GM12801 (cell line): ENCODE data around the gene MYO1F.

ENCODE experiments used
- CTCF ChIP-seq: IDR thresholded peaks from one replicate; pipeline ENCODE4 v1.5.1; 2011; ENCODE audit warnings: control low read depth; ENCODE audit not compliant: insufficient read length; ENCODE audit errors: extremely low read depth

Gene MYO1F

DNA sequence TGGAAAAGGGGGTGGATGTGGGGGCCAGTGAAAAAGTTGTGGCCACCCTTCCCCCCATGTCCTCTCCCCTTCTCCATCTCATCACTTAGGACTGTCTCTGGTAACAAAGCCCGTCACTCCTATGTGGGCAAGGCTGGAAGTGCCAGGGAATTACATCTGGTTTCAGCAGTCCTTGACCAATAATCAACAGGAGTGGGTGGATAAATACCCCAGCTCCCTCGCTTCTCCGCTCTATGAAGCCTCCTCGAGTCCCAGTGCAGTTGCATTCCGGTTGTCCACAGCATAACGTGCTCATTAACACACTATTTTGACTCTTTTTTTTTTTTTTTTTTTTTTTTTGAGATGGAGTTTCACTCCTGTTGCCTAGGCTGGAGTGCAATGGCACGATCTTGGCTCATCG is 31.5 kb downstream of the MYO1F start:
- TF ChIP-seq CTCF: no peak

DNA sequence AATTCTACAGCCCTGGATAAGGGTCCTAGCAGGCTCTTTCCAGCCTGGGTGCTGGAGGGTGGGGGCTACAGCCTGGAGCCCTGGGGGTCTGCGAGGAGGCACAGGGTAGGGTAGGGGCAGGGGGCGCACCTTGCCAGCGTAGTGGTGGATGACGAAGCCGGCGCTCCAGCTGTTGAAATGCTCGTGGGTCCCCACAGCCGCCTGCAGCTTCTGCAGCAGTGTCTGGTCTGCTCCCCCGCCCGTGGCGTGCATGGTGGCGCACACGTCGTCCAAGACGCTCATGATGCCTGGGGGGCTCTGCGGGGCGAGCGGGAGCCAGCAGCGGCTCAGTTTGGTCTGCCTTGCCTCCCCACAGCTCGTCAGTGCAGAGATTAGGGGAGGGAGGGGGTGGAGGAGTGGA is 33.1 kb downstream of the MYO1F start:
- TF ChIP-seq CTCF: no peak

DNA sequence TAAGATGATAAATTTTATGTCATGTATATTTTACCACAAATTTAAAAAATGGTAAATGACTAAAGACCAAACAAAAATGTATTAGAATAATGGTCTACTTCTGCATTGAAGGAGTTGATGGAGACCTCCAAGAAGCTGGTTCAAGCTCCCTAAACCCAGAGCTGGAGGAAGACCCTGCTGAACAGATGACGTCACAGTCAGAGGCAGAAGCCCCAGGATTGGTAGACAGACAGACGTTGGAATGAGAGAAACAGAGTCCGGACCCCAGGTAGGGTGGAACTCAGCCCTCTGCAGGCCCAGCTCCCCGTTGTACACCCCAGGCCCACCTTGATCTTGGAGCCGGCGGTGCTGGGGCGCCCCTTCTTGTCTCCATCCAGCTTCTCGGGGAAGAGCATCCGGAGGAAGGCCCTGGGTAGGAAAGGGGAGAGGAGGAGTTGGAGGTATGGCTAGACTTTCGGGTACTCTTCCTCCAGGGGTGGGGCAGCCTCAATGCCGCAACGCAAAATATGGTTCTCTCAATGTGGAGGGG is 37.6 kb downstream of the MYO1F start:
- TF ChIP-seq CTCF: no peak

- no peak for TF ChIP-seq CTCF
These were observed 40.1 kb downstream of the MYO1F start for GRCh38 chr19:8537099-8537498.

DNA sequence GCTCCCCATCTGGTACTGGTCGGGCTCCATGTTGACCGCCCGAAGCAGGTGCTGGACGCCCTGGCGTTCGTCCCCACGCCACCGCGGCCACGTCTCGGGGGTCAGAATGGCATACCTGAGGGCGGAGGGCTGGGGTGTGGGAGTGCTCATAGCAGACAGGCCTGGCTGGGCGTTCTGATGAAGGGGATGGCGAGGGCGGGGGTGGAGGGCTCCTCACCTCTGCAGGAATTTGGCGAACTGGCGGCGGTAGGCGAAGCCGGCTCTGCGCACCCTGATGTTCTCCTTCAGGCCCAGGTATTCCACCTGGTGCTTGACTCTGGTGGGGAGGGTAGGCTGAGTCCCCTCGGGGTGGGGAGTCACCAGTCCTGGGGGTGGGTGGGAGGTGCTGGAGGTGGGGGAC is 41.0 kb downstream of the MYO1F start:
- no peak for TF ChIP-seq CTCF

DNA sequence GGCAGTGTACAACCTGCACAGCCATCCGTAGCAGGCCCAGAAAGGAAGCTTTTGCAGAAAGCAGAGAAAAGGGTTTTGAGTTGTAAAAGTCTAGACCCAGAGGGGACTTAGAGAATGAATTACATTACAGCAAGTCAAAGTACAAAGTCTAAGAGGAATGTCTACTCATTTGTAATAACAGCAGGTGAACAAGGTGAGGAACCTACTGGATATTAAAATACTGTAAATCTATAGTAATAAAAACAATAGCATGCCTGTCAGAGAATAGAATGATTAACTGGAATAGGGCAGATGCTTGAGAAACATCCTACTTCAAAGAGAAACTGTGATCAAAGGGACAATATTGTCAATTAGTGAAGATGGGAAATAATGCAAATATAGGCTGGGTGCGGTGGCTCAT is 45.0 kb downstream of the MYO1F start:
- no peak for TF ChIP-seq CTCF

GRCh38 chr19:8531470-8531869 is 45.8 kb downstream of the MYO1F start:
- no peak for TF ChIP-seq CTCF
